HG02759 (cell line): Measurements from ENCODE around the gene NXNL2.

Source experiments
- ATAC-seq: cut with Tn5 transposase; IDR thresholded peaks from one replicate; pipeline ENCODE4 v1.9.1; 2021; ENCODE audit warnings: mild to moderate bottlenecking, moderate library complexity; ENCODE audit not compliant: unreplicated experiment

Gene NXNL2

GRCh38 chr9:88578121-88579049 lies 43.4 kb downstream of the NXNL2 start:
- peak; percentile 91 for ATAC-seq

GRCh38 chr9:88579050-88579715 lies 44.2 kb downstream of the NXNL2 start:
- no peak for ATAC-seq

- no peak for ATAC-seq
Observed at GRCh38 chr9:88580961-88581360, 46.0 kb downstream of the NXNL2 start.

GRCh38 chr9:88583901-88584596 lies 49.1 kb downstream of the NXNL2 start:
- ATAC-seq = no peak

GRCh38 chr9:88585426-88585825 lies 50.4 kb downstream of the NXNL2 start:
- ATAC-seq = no peak

- no peak for ATAC-seq
Observed at GRCh38 chr9:88586452-88586851, 51.5 kb downstream of the NXNL2 start.

GRCh38 chr9:88587182-88587581 lies 52.2 kb downstream of the NXNL2 start:
- no peak for ATAC-seq

- no peak for ATAC-seq
Observed at GRCh38 chr9:88587885-88588649, 53.1 kb downstream of the NXNL2 start.

GRCh38 chr9:88589656-88590055 lies 54.7 kb downstream of the NXNL2 start:
- no peak for ATAC-seq

- ATAC-seq = no peak
Observed at GRCh38 chr9:88590558-88591146, 55.7 kb downstream of the NXNL2 start.

GRCh38 chr9:88593537-88594185 lies 58.7 kb downstream of the NXNL2 start:
- ATAC-seq = peak; percentile 71
